Right atrium auricular region (tissue), 2 donors: Measurements from ENCODE around the gene PJA2. TPM values are rescaled to one million over a fixed set of nuclear protein-coding genes. Genes with fewer than 3 reads are reported as not detected.
A peak's percentile ranks its signal among the peaks of the same experiment; 100 is the strongest.
"Not testable (repeated sequence)": the region's sequence is repeated elsewhere in the genome, so short reads cannot be mapped to it uniquely, and the experiment has no call there.

Experiments
- DNase-seq: peaks from one replicate; pipeline ENCODE4 v3.0.0-alpha.2; 2019; ENCODE audit warnings: low spot score
- H3K27ac ChIP-seq, 2 donors: fragments of 200-600 bp; sonication (generic); 1 replicate in 1 of 2; 2 replicates in 1 of 2; pipeline ENCODE4 v1.5.1; 2016 to 2019
- H3K27me3 ChIP-seq, 2 donors: fragments of 200-600 bp; sonication (generic); one replicate each; pipeline versions ENCODE4 v1.5.1 to v1.6.0; 2017 to 2019
- H3K36me3 ChIP-seq: fragments of 200-600 bp; sonication (generic); one replicate; pipeline ENCODE4 v1.5.1; 2016
- H3K4me1 ChIP-seq, 2 donors: fragments of 200-600 bp; sonication (generic); one replicate each; pipeline versions ENCODE4 v1.5.1 to v1.6.0; 2017 to 2019
- H3K4me3 ChIP-seq, 2 donors: fragments of 200-600 bp; sonication (generic); 1 replicate in 1 of 2; 2 replicates in 1 of 2; pipeline ENCODE4 v1.5.1; 2017 to 2019; ENCODE audit warnings: mild to moderate bottlenecking in 1 of 2, moderate library complexity in 1 of 2
- H3K9me3 ChIP-seq, 2 donors: fragments of 200-600 bp; sonication (generic); one replicate each; pipeline ENCODE4 v1.5.1; 2019
- total RNA-seq, 2 donors: library from RNA; depleted of rRNA; stranded (reverse); fragments of >200 nt; gene quantifications; one replicate each; pipeline ENCODE4 v1.1.0, GENCODE V29; 2016
- TF ChIP-seq, protein P1 (sequence below), 2 donors: fragments of 200-600 bp; sonication (generic); IDR thresholded peaks; one replicate each; pipeline ENCODE4 v1.5.1; 2019; ENCODE audit warnings: antibody characterized with exemption in 2 of 2

The PJA2 gene
- total RNA-seq, 2 donors from 2014 or later: 80.7 to 88.3 TPM

DNA sequence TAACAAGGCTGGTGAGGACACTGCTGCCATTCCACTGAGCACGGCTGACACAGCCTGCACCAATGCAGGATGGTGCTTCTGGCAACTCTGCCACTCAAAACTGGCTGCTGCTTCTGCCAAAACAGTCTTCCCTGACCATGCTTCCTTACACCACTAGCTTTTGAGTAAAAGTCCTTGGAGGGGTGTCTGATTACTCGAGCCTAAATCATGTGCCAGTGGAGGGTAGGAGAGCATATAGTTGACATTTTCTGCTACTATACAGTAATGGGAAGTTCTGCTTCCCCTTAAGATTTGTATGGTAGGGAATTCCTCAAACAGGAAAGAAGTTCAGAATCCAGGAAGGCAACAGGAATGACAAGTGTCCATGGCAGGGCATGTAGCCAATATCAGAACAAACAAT lies 12.2 kb upstream of the PJA2 start:
- no peak for DNase-seq
- no peaks in the 10 kb centered on the region for H3K4me1 ChIP-seq
- H3K9me3 ChIP-seq: no peaks in the 10 kb centered on the region
- no peak overlapping the region for H3K27ac ChIP-seq
- H3K27me3 ChIP-seq: no peaks in the 10 kb centered on the region
- TF ChIP-seq, protein P1, sequence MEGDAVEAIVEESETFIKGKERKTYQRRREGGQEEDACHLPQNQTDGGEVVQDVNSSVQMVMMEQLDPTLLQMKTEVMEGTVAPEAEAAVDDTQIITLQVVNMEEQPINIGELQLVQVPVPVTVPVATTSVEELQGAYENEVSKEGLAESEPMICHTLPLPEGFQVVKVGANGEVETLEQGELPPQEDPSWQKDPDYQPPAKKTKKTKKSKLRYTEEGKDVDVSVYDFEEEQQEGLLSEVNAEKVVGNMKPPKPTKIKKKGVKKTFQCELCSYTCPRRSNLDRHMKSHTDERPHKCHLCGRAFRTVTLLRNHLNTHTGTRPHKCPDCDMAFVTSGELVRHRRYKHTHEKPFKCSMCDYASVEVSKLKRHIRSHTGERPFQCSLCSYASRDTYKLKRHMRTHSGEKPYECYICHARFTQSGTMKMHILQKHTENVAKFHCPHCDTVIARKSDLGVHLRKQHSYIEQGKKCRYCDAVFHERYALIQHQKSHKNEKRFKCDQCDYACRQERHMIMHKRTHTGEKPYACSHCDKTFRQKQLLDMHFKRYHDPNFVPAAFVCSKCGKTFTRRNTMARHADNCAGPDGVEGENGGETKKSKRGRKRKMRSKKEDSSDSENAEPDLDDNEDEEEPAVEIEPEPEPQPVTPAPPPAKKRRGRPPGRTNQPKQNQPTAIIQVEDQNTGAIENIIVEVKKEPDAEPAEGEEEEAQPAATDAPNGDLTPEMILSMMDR (IDR thresholded peaks at IDR 0.05): no peak
- no peak overlapping the region for H3K4me3 ChIP-seq
- H3K36me3 ChIP-seq: no peaks in the 10 kb centered on the region

DNA sequence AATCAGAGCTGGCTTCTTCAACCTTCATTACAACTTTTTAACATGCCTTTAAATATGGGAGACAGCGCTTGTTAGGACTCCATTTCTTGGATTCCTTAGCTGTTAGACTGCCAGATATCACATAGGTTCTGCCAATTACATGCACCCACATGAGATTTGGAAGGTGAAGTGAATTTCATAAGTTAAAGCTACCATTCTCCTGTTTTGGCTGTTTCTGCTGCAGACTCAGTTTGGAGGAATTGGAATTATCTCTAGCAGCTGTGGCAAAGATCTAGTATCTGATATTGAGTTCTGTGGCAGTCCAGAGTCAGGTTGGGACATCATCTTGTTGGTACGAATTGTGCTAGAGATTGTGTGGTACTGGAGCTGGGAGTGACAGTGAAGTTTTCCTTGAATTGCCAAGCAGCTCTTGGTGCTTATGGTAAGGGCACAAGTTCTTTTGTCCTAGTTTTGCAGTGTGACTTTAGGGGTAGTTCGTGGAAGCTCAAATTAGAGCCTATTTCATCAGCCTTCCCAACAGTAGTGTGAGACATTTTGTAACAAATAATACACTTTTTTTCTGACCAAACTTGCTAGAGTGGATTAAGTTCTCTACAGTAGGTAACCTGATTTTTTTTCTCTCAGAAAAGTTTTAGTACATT lies 9.1 kb upstream of the PJA2 start:
- no peak overlapping the region for H3K27ac ChIP-seq
- TF ChIP-seq, protein P1 (IDR thresholded peaks at IDR 0.05): no peak

DNA sequence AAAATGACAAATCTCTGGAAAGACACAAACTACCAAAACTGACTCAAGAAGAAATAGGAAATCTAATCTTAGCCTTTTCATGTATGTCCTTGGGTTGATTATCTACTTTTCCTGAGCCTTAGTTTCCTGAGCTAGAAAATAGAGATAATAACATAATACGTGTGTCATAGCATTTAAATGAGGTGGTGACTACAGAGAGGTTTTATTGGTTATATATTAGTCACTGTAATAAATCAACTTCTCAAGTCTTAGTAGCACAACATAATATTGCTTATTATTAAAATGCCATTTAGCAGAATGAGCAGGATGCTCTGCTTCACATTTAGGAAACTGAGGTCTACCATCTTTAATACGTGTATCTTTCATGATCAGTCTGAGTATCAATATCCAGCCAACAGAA lies 7.1 kb upstream of the PJA2 start:
- no peak overlapping the region for H3K27ac ChIP-seq
- no peaks in the 10 kb centered on the region for H3K27me3 ChIP-seq
- no peaks in the 10 kb centered on the region for H3K36me3 ChIP-seq
- TF ChIP-seq, protein P1 (IDR thresholded peaks at IDR 0.05): no peak
- no peak overlapping the region for H3K4me3 ChIP-seq
- no peak for DNase-seq
- peaks cover 0 to 3% of the 10 kb centered on the region in 2 donors for H3K9me3 ChIP-seq
- H3K4me1 ChIP-seq: peaks cover 0 to 18% of the 10 kb centered on the region in 2 donors

More for the DNA sequence above, 9.1 kb upstream of the PJA2 start:
- H3K4me3 ChIP-seq: no peak overlapping the region
- H3K36me3 ChIP-seq: no peaks in the 10 kb centered on the region
- H3K9me3 ChIP-seq: peaks cover 0 to 3% of the 10 kb centered on the region in 2 donors
- H3K4me1 ChIP-seq: no peaks in the 10 kb centered on the region
- no peaks in the 10 kb centered on the region for H3K27me3 ChIP-seq
- no peak for DNase-seq

DNA sequence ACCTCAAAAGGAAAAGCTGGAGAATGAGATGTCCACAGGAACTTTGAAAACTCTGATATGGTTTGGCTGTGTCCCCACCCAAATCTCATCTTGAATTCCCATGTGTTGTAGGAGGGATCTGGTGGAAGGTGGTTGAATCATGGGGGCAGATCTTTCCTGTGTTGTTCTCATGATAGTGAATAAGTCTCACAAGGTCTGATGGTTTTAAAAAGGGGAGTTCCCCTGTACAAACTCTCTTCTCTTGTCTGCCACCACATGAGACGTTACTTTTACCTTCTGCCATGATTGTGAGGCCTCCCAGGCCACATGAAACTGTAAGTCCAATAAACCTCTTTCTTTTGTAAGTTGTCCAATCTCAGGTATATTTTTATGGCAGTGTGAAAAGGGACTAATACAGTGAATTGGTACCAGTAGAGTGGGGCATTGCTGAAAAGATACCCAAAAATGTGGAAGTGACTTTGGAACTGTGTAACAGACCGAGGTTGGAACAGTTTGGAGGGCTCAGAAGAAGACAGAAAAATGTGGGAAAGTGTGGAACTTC lies 4.2 kb upstream of the PJA2 start:
- H3K4me1 ChIP-seq: peaks cover 0 to 29% of the 10 kb centered on the region in 2 donors
- peak overlapping the region in 1 of 2 donors; percentile 98 for H3K27ac ChIP-seq
- H3K27me3 ChIP-seq, H3K36me3 ChIP-seq, H3K4me3 ChIP-seq, DNase-seq, H3K9me3 ChIP-seq: not testable (repeated sequence)

DNA sequence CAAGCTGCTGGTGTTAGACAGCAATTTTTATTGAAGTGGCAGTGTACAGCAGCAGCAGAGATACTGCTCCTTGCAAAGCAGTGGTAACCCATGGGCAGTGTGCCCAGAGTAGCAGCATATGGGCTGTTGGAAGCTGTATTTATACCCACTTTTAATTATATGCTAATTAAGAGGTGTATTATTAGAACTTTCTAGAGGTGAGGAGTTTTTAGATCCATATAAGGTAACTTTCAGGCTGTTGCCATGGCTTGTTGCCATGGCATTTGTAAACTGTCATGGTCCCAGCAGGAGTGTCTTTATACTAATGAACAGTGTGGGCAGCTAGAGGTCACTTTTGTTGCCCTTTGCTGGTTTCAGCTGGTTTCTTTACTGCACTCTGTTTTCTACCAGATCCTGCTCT lies 3.7 kb upstream of the PJA2 start:
- TF ChIP-seq, protein P1 (IDR thresholded peaks at IDR 0.05): no peak
- H3K4me1 ChIP-seq: peaks cover 0 to 31% of the 10 kb centered on the region in 2 donors
- no peak overlapping the region for H3K4me3 ChIP-seq
- peaks cover 0 to 3% of the 10 kb centered on the region in 2 donors for H3K9me3 ChIP-seq
- no peak for DNase-seq
- H3K27me3 ChIP-seq: no peaks in the 10 kb centered on the region
- H3K27ac ChIP-seq: peak overlapping the region; percentile 40 to 98
- H3K36me3 ChIP-seq: no peaks in the 10 kb centered on the region

DNA sequence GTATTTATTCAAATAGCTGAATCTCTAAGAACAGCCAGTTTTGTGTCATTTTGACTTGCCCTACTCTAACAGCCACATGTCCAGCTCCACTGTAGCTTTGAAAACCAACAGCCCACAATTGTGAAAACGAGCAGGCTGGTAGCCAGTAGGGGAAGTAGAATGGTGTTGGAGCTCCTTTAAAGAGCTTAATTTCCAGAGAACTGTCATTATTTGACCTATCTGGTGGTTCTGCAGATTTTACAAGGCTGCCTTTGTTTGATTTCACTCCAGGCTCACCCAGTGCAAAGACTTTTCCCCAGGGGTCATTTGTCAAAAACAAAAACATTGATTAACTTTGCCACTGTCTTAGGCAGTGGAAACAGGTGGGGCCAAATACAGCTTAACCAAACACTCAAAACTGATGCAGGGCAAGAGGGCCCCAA lies 3.2 kb upstream of the PJA2 start:
- no peaks in the 10 kb centered on the region for H3K36me3 ChIP-seq
- TF ChIP-seq, protein P1 (IDR thresholded peaks at IDR 0.05): no peak
- no peak for DNase-seq
- peak overlapping the region; percentile 40 to 98 for H3K27ac ChIP-seq
- H3K9me3 ChIP-seq: peaks cover 0 to 3% of the 10 kb centered on the region in 2 donors
- no peaks in the 10 kb centered on the region for H3K27me3 ChIP-seq
- H3K4me1 ChIP-seq: peaks cover 0 to 35% of the 10 kb centered on the region in 2 donors
- H3K4me3 ChIP-seq: no peak overlapping the region
